ENCODE data around the gene PCYOX1L. TPM values are rescaled to one million over a fixed set of nuclear protein-coding genes. Genes with fewer than 3 reads are reported as not detected.
"Not testable (repeated sequence)": the region's sequence is repeated elsewhere in the genome, so short reads cannot be mapped to it uniquely, and the experiment has no call there.

The PCYOX1L gene
- total RNA-seq, 1 experiment from 2014 or later: 7.0 TPM

- DNase-seq (ENCODE audit: low read depth, low spot score): no peak
Measured at GRCh38 chr5:149392718-149393117, 34.9 kb downstream of the PCYOX1L start.

GRCh38 chr5:149394996-149395395 is 37.1 kb downstream of the PCYOX1L start:
- H3K27me3 ChIP-seq (ENCODE audit: control insufficient read depth, insufficient read depth, low read length); POLR2A ChIA-PET; H3K9me3 ChIP-seq (ENCODE audit: control insufficient read depth, insufficient read depth, low read depth, low read length); CTCF ChIA-PET; ATAC-seq; H3K4me3 ChIP-seq (ENCODE audit: low read depth in 2 of 2, low read length in 2 of 2); in situ Hi-C loops (cut with HindIII; ENCODE audit: low pct_unique_long_range_greater_than_20kb, low sequenced_read_pairs); intact Hi-C loops (cut with micrococcal nuclease; ENCODE audit: unreplicated experiment); BruUV-seq (replicated peaks); H3K36me3 ChIP-seq (ENCODE audit: control insufficient read depth, insufficient read depth, low read length); DNase-seq (ENCODE audit: low read depth, low spot score); H3K4me1 ChIP-seq (ENCODE audit: control insufficient read depth, insufficient read depth, low read length); H3K27ac ChIP-seq (ENCODE audit: low read length): not testable (repeated sequence)

More at GRCh38 chr5:149392718-149393117, 34.9 kb downstream of the PCYOX1L start:
- H3K4me1 ChIP-seq (ENCODE audit: control insufficient read depth, insufficient read depth, low read length): no peaks in the 10 kb centered on the region
- ChIA-PET POLR2A (no interaction called here), CTCF (interaction anchor here (1.4 kb wide), 1 partner anchor 11 kb away, joined by 13 read pairs; no protein-coding TSS in a partner anchor)
- no peak overlapping the region for H3K4me3 ChIP-seq (ENCODE audit: low read depth in 2 of 2, low read length in 2 of 2)
- TF ChIP-seq REST (IDR thresholded peaks at IDR 0.05; ENCODE audit: insufficient read depth in 1 of 2, low read depth in 2 of 2, low read length in 1 of 2) (no peak), TCF7L2 (IDR thresholded peaks at IDR 0.05; ENCODE audit: low read depth, low read length) (no peak), POLR2AphosphoS5 (IDR thresholded peaks at IDR 0.05; ENCODE audit: low read depth, low read length) (no peak), SIN3A (IDR thresholded peaks at IDR 0.05; ENCODE audit: borderline replicate concordance, insufficient read depth, low read depth, low read length) (no peak), CTCF (IDR thresholded peaks at IDR 0.05) (no peak)
- intact Hi-C loops (cut with micrococcal nuclease; ENCODE audit: unreplicated experiment) (no loop called here), in situ Hi-C loops (cut with HindIII; ENCODE audit: low pct_unique_long_range_greater_than_20kb, low sequenced_read_pairs) (no loop called here)
- H3K27me3 ChIP-seq (ENCODE audit: control insufficient read depth, insufficient read depth, low read length): no peaks in the 10 kb centered on the region
- BruUV-seq (replicated peaks): no TSS peak
- H3K27ac ChIP-seq (ENCODE audit: low read length): no peak overlapping the region
- H3K9me3 ChIP-seq (ENCODE audit: control insufficient read depth, insufficient read depth, low read depth, low read length): no peaks in the 10 kb centered on the region
- peak; percentile 63; the same call in 1 of the 2 replicates for ATAC-seq
- H3K36me3 ChIP-seq (ENCODE audit: control insufficient read depth, insufficient read depth, low read length): no peaks in the 10 kb centered on the region

GRCh38 chr5:149397530-149397929 is 39.7 kb downstream of the PCYOX1L start:
- no peaks in the 10 kb centered on the region for H3K4me1 ChIP-seq (ENCODE audit: control insufficient read depth, insufficient read depth, low read length)
- ATAC-seq (no peak), DNase-seq (ENCODE audit: low read depth, low spot score) (no peak)
- no peak overlapping the region for H3K4me3 ChIP-seq (ENCODE audit: low read depth in 2 of 2, low read length in 2 of 2)
- POLR2A ChIA-PET: no interaction called here
- intact Hi-C loops (cut with micrococcal nuclease; ENCODE audit: unreplicated experiment): no loop called here
- CTCF ChIA-PET: no interaction called here
- H3K9me3 ChIP-seq (ENCODE audit: control insufficient read depth, insufficient read depth, low read depth, low read length): no peaks in the 10 kb centered on the region
- no TSS peak for BruUV-seq (replicated peaks)
- TF ChIP-seq SIN3A (IDR thresholded peaks at IDR 0.05; ENCODE audit: borderline replicate concordance, insufficient read depth, low read depth, low read length) (no peak), CTCF (IDR thresholded peaks at IDR 0.05) (no peak), TCF7L2 (IDR thresholded peaks at IDR 0.05; ENCODE audit: low read depth, low read length) (no peak), REST (IDR thresholded peaks at IDR 0.05; ENCODE audit: insufficient read depth in 1 of 2, low read depth in 2 of 2, low read length in 1 of 2) (no peak), POLR2AphosphoS5 (IDR thresholded peaks at IDR 0.05; ENCODE audit: low read depth, low read length) (no peak)
- H3K27ac ChIP-seq (ENCODE audit: low read length): no peak overlapping the region
- H3K36me3 ChIP-seq (ENCODE audit: control insufficient read depth, insufficient read depth, low read length): no peaks in the 10 kb centered on the region
- in situ Hi-C loops (cut with HindIII; ENCODE audit: low pct_unique_long_range_greater_than_20kb, low sequenced_read_pairs): no loop called here
- no peaks in the 10 kb centered on the region for H3K27me3 ChIP-seq (ENCODE audit: control insufficient read depth, insufficient read depth, low read length)
